Gastrocnemius medialis (tissue), 4 donors: Measurements from ENCODE around the gene EVC.

Source experiments
- POLR2A ChIP-seq, 2 donors: fragments of 450-650 bp; IDR thresholded peaks; one replicate each; pipeline ENCODE4 v1.6.1; 2017; ENCODE audit warnings: antibody characterized with exemption in 2 of 2, mild to moderate bottlenecking in 2 of 2, moderate library complexity in 2 of 2
- TF ChIP-seq, protein P1 (sequence below), 5 experiments: fragments of 450-650 bp in 3 of 5; fragments of 200-600 bp in 2 of 5; sonication (generic) in 2 of 5; IDR thresholded peaks in 4 of 5; conservative IDR thresholded peaks in 1 of 5; 1 replicate in 4 of 5; 2 replicates in 1 of 5; pipeline ENCODE4 v1.5.1; 2016 to 2019; ENCODE audit warnings: antibody characterized with exemption in 5 of 5, mild to moderate bottlenecking in 3 of 5, moderate library complexity in 3 of 5

DNA sequence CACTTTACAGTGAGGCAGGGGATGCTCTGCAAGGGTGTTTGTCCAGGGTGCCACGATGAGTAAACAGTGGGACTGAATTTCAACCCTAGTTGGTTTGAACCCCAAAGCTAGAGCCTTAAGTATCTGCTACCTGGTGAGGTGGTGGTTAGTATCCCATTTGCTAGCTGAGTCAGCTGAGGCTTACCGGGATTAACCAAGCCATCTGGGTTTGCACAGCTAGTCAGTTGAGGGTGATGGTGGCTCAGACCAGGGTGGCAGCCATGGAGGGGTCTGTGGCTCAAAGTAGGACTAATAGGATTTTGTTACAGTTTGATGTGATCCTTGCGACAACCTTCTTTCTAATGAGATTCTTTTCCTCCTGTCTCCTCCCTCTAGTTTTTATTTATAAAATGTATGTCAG lies 1.9 kb downstream of the EVC start:
- TF ChIP-seq POLR2A (IDR thresholded peaks at IDR 0.05): no peak
- TF ChIP-seq, protein P1, sequence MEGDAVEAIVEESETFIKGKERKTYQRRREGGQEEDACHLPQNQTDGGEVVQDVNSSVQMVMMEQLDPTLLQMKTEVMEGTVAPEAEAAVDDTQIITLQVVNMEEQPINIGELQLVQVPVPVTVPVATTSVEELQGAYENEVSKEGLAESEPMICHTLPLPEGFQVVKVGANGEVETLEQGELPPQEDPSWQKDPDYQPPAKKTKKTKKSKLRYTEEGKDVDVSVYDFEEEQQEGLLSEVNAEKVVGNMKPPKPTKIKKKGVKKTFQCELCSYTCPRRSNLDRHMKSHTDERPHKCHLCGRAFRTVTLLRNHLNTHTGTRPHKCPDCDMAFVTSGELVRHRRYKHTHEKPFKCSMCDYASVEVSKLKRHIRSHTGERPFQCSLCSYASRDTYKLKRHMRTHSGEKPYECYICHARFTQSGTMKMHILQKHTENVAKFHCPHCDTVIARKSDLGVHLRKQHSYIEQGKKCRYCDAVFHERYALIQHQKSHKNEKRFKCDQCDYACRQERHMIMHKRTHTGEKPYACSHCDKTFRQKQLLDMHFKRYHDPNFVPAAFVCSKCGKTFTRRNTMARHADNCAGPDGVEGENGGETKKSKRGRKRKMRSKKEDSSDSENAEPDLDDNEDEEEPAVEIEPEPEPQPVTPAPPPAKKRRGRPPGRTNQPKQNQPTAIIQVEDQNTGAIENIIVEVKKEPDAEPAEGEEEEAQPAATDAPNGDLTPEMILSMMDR (IDR thresholded peaks at IDR 0.05 in 4 of 5, conservative IDR thresholded peaks at IDR 0.05 in 1 of 5): no peak
